ENCODE results near the gene ALDH4A1. TPM values are rescaled to one million over a fixed set of nuclear protein-coding genes. Genes with fewer than 3 reads are reported as not detected.

The ALDH4A1 gene
- total RNA-seq, 2 donors from 2014 or later: 9.6 to 24.2 TPM

- no peak for TF ChIP-seq CTCF (IDR thresholded peaks at IDR 0.05)
- no peaks in the 10 kb centered on the region for H3K27me3 ChIP-seq (replicated peaks; ENCODE audit: insufficient read depth)
These were observed 42.8 kb downstream of the ALDH4A1 start, which contains the start of gene TAS1R2 for GRCh38 chr1:18859560-18859959. Gene TAS1R2, minus strand, starts transcription at chr1:18859660. Its CDS starts 0 bp downstream, at chr1:18859660.

GRCh38 chr1:18858070-18858688 lies 44.2 kb downstream of the ALDH4A1 start:
- no peaks in the 10 kb centered on the region for H3K4me1 ChIP-seq (ENCODE audit: control insufficient read depth in 1 of 2, low read depth in 2 of 2)
- no peak for DNase-seq (ENCODE audit: low spot score)
- no peak for ATAC-seq (ENCODE audit: insufficient number of reproducible peaks, low FRiP score, low read depth)
- H3K9me3 ChIP-seq: no peaks in the 10 kb centered on the region
- no peak overlapping the region for H3K27ac ChIP-seq
- H3K36me3 ChIP-seq: no peaks in the 10 kb centered on the region
- no peaks in the 10 kb centered on the region for H3K27me3 ChIP-seq (replicated peaks; ENCODE audit: insufficient read depth)
- no peak for TF ChIP-seq CTCF (IDR thresholded peaks at IDR 0.05)
- no peak overlapping the region for H3K4me3 ChIP-seq

More at GRCh38 chr1:18859560-18859959, 42.8 kb downstream of the ALDH4A1 start, which contains the start of gene TAS1R2:
- no peak within 1 kb of the TSS for H3K4me3 ChIP-seq
- no peak for DNase-seq (ENCODE audit: low spot score)
- H3K4me1 ChIP-seq (ENCODE audit: control insufficient read depth in 1 of 2, low read depth in 2 of 2): no peaks in the 10 kb centered on the region
- no peaks in the 10 kb centered on the region for H3K9me3 ChIP-seq
- H3K36me3 ChIP-seq: no peaks in the 10 kb centered on the region
- H3K27ac ChIP-seq: no peak within 1 kb of the TSS
- no peak for ATAC-seq (ENCODE audit: insufficient number of reproducible peaks, low FRiP score, low read depth)

- ATAC-seq (ENCODE audit: insufficient number of reproducible peaks, low FRiP score, low read depth) (no peak), DNase-seq (ENCODE audit: low spot score) (no peak)
- no peak for TF ChIP-seq CTCF (IDR thresholded peaks at IDR 0.05)
- Histone ChIP-seq H3K4me1 (ENCODE audit: control insufficient read depth in 1 of 2, low read depth in 2 of 2) (no peaks in the 10 kb centered on the region), H3K9me3 (no peaks in the 10 kb centered on the region), H3K4me3 (no peak overlapping the region), H3K36me3 (no peaks in the 10 kb centered on the region), H3K27me3 (replicated peaks; ENCODE audit: insufficient read depth) (no peaks in the 10 kb centered on the region), H3K27ac (no peak overlapping the region)
These were observed 45.9 kb downstream of the ALDH4A1 start for GRCh38 chr1:18856435-18856834.

GRCh38 chr1:18855573-18855972 lies 46.8 kb downstream of the ALDH4A1 start:
- no peak for TF ChIP-seq CTCF (IDR thresholded peaks at IDR 0.05)
- ATAC-seq (ENCODE audit: insufficient number of reproducible peaks, low FRiP score, low read depth): no peak
- no peak for DNase-seq (ENCODE audit: low spot score)

GRCh38 chr1:18854331-18855025 lies 47.9 kb downstream of the ALDH4A1 start:
- TF ChIP-seq CTCF (IDR thresholded peaks at IDR 0.05): no peak
- Histone ChIP-seq H3K4me3 (no peak overlapping the region), H3K27ac (no peak overlapping the region), H3K9me3 (no peaks in the 10 kb centered on the region), H3K4me1 (ENCODE audit: control insufficient read depth in 1 of 2, low read depth in 2 of 2) (no peaks in the 10 kb centered on the region), H3K36me3 (no peaks in the 10 kb centered on the region), H3K27me3 (replicated peaks; ENCODE audit: insufficient read depth) (no peaks in the 10 kb centered on the region)
- no peak for ATAC-seq (ENCODE audit: insufficient number of reproducible peaks, low FRiP score, low read depth)
- no peak for DNase-seq (ENCODE audit: low spot score)

More at GRCh38 chr1:18855573-18855972, 46.8 kb downstream of the ALDH4A1 start:
- Histone ChIP-seq H3K4me1 (ENCODE audit: control insufficient read depth in 1 of 2, low read depth in 2 of 2) (no peaks in the 10 kb centered on the region), H3K36me3 (no peaks in the 10 kb centered on the region), H3K27me3 (replicated peaks; ENCODE audit: insufficient read depth) (no peaks in the 10 kb centered on the region), H3K4me3 (no peak overlapping the region), H3K27ac (no peak overlapping the region), H3K9me3 (no peaks in the 10 kb centered on the region)
